Measurements from ENCODE around the gene C1orf159. TPM values are rescaled to one million over a fixed set of nuclear protein-coding genes. Genes with fewer than 3 reads are reported as not detected.

C1orf159 gene
- total RNA-seq, 1 donor from 2014 or later = 11.8 TPM

DNA sequence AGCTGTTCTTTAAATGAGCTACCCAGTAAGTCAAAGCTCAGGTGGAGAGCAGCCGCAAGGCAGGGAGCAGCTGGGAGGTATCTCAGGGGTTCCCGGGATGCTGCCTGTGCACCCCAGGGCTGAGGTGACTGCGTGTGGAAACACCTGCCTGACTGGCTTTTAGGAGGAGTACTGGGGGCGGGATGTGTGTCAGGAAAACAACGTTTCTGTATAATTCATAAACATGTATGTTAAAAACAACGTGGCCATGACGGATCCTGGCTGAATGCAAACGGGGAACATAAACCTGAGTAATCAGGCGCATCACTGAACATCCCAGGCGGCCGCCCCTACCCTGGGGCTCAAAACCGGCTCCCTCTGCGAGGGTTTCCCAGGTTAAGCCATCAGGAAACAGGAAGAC, 1.5 kb downstream of the C1orf159 start:
- H3K9me3 ChIP-seq = no peaks in the 10 kb centered on the region
- peaks cover 20% of the 10 kb centered on the region for H3K4me1 ChIP-seq
- H3K36me3 ChIP-seq = no peaks in the 10 kb centered on the region
- TF ChIP-seq POLR2A (IDR thresholded peaks at IDR 0.05) = no peak
- TF ChIP-seq POLR2AphosphoS5 (IDR thresholded peaks at IDR 0.05; ENCODE audit: insufficient read depth in 1 of 2, low read depth in 1 of 2) = no peak
- TF ChIP-seq, protein P1, sequence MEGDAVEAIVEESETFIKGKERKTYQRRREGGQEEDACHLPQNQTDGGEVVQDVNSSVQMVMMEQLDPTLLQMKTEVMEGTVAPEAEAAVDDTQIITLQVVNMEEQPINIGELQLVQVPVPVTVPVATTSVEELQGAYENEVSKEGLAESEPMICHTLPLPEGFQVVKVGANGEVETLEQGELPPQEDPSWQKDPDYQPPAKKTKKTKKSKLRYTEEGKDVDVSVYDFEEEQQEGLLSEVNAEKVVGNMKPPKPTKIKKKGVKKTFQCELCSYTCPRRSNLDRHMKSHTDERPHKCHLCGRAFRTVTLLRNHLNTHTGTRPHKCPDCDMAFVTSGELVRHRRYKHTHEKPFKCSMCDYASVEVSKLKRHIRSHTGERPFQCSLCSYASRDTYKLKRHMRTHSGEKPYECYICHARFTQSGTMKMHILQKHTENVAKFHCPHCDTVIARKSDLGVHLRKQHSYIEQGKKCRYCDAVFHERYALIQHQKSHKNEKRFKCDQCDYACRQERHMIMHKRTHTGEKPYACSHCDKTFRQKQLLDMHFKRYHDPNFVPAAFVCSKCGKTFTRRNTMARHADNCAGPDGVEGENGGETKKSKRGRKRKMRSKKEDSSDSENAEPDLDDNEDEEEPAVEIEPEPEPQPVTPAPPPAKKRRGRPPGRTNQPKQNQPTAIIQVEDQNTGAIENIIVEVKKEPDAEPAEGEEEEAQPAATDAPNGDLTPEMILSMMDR (IDR thresholded peaks at IDR 0.05) = no peak
- intact Hi-C loops (cut with DNase I) = no loop called here
- H3K27me3 ChIP-seq = no peaks in the 10 kb centered on the region
- no peak overlapping the region for H3K4me3 ChIP-seq
- no peak for DNase-seq (ENCODE audit: extremely low spot score in 2 of 2)
- H3K27ac ChIP-seq = no peak overlapping the region

DNA sequence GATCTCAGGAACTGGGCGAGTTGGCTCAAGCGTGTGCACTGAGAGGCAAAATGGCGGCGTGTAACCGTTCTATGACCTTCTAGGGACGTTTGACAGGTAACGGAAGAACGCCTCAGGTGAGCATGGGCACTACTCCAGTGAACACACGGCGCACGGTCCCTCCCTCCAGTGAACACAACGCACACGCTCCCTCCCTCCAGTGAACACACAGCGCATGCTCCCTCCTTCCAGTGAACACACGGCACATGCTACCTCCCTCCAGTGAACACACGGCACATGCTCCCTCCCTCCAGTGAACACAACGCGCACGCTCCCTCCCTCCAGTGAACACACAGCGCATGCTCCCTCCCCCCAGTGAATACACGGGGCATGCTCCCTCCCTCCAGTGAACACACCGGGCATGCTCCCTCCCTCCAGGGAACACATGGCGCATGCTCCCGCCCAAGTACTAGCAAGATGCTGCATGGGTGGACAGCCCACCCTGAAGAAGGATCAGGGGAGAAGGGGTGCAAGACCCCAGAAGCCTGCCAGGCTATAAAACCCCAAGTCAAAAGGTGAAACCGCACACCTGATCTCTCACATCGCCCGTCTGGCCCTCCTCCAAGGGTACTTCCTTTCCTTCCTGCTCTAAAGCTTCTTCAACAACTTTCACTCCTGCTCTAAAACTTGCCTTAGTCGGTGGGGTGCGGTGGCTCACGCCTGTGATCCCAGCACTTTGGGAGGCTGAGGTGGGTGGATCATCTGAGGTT, 3.5 kb downstream of the C1orf159 start:
- TF ChIP-seq, protein P1 (IDR thresholded peaks at IDR 0.05) = no peak
- TF ChIP-seq POLR2AphosphoS5 (IDR thresholded peaks at IDR 0.05; ENCODE audit: insufficient read depth in 1 of 2, low read depth in 1 of 2) (no peak), POLR2A (IDR thresholded peaks at IDR 0.05) (no peak)
- Histone ChIP-seq H3K4me1 (peaks cover 20% of the 10 kb centered on the region), H3K4me3 (no peak overlapping the region), H3K27ac (no peak overlapping the region), H3K36me3 (no peaks in the 10 kb centered on the region), H3K9me3 (no peaks in the 10 kb centered on the region), H3K27me3 (no peaks in the 10 kb centered on the region)
- no peak for DNase-seq (ENCODE audit: extremely low spot score in 2 of 2)
- intact Hi-C loops (cut with DNase I) = no loop called here

DNA sequence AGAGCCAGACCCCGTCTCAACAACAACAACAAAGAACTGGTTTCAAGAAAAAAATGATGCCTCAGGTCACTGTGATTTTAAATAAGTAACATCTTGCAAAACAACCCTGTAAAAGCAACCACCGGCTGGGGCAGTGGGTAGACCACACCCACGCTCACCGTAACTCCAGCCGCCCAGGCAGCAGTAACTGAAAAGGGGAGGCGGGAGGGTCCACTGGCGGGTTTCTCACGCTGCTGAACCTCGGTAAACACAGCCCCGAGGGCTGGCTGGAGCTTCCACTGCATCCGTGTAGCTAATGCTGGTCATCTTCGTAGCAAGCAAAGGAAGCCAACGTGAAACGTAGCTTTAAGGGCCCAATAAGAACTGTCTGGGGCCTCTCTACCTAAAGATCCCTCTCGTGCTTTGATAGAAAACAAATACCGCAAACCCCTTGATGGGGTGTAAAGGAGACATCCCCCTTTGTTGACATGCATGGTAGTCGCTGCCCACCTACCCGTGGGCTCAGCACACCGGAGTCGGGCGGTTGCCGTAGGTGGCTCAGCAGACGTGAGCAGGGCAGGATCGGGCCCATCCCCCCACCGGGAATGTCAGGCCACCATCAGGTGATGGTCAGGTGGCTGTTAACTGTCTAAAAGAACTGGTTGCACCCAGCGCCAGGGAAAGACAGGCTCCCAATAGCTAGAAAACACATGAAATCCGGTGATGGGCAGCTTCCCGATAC, 4.2 kb downstream of the C1orf159 start:
- H3K4me1 ChIP-seq = peaks cover 15% of the 10 kb centered on the region
- H3K4me3 ChIP-seq = no peak overlapping the region
- intact Hi-C loops (cut with DNase I) = no loop called here
- no peak overlapping the region for H3K27ac ChIP-seq
- TF ChIP-seq POLR2A (IDR thresholded peaks at IDR 0.05) = no peak
- TF ChIP-seq, protein P1 (IDR thresholded peaks at IDR 0.05) = no peak
- TF ChIP-seq POLR2AphosphoS5 (IDR thresholded peaks at IDR 0.05; ENCODE audit: insufficient read depth in 1 of 2, low read depth in 1 of 2) = no peak
- no peak for DNase-seq (ENCODE audit: extremely low spot score in 2 of 2)
- H3K36me3 ChIP-seq = no peaks in the 10 kb centered on the region
- H3K27me3 ChIP-seq = no peaks in the 10 kb centered on the region
- H3K9me3 ChIP-seq = no peaks in the 10 kb centered on the region

DNA sequence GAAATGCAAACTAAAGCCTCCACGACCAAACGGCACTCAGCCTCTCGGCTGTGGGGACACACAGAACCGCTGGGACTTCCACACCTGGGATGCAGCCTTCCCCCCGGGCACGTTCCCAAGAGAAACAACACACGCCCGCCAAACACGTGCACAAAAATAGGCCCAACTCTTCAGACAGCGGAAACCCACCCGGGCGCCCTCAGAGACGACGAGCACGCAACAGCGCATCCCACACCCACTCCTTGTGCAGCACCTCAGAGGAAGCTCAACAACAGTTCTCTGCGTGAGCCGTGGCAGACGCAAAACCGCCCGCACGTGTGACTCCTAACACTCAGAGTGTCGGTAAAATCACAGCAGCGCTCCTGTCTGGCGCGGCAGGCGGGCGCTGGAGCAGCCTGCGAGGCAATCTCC, 5.3 kb downstream of the C1orf159 start:
- Histone ChIP-seq H3K4me1 (peaks cover 13% of the 10 kb centered on the region), H3K27ac (no peak overlapping the region), H3K9me3 (no peaks in the 10 kb centered on the region), H3K36me3 (no peaks in the 10 kb centered on the region), H3K27me3 (no peaks in the 10 kb centered on the region), H3K4me3 (no peak overlapping the region)
- TF ChIP-seq POLR2AphosphoS5 (IDR thresholded peaks at IDR 0.05; ENCODE audit: insufficient read depth in 1 of 2, low read depth in 1 of 2) = no peak
- no peak for DNase-seq (ENCODE audit: extremely low spot score in 2 of 2)
- intact Hi-C loops (cut with DNase I) = no loop called here

DNA sequence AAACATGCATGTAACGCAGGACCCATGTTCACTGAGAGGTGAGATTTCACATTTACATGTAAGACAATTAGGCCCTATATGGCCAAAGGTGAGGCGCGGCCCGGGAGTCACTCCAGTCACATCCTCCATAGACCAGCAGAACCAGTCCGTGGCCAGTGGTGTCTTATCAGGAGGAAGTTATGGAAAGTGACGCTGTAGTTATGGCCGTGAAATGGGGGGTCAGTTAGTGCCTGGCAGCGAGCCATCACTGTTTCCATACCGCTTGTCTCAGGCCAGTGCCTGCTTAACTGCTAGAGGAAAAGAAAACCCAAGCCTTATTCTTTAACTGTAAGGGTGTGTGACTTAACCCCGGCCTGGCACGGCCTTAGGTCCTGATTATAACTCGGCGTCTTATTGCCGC, 6.1 kb downstream of the C1orf159 start:
- no peak for DNase-seq (ENCODE audit: extremely low spot score in 2 of 2)
- Histone ChIP-seq H3K4me3 (no peak overlapping the region), H3K4me1 (peaks cover 6% of the 10 kb centered on the region), H3K27me3 (no peaks in the 10 kb centered on the region), H3K27ac (no peak overlapping the region), H3K36me3 (no peaks in the 10 kb centered on the region), H3K9me3 (no peaks in the 10 kb centered on the region)
- TF ChIP-seq POLR2AphosphoS5 (IDR thresholded peaks at IDR 0.05; ENCODE audit: insufficient read depth in 1 of 2, low read depth in 1 of 2) = no peak
- TF ChIP-seq POLR2A (IDR thresholded peaks at IDR 0.05) = no peak
- TF ChIP-seq, protein P1 (IDR thresholded peaks at IDR 0.05) = no peak
- intact Hi-C loops (cut with DNase I) = no loop called here
